GM19397 (cell line): Measurements from ENCODE around the gene C6orf15.
A peak's percentile ranks its signal among the peaks of the same experiment; 100 is the strongest.

Experiments used
- ATAC-seq: cut with Tn5 transposase; IDR thresholded peaks from one replicate; pipeline ENCODE4 v1.9.1; 2021; ENCODE audit warnings: mild to moderate bottlenecking, moderate library complexity; ENCODE audit not compliant: unreplicated experiment

The C6orf15 gene

GRCh38 chr6:31110825-31111582 lies 1.4 kb downstream of the C6orf15 start:
- no peak for ATAC-seq

GRCh38 chr6:31107052-31107451 lies 5.3 kb downstream of the C6orf15 start:
- no peak for ATAC-seq

DNA sequence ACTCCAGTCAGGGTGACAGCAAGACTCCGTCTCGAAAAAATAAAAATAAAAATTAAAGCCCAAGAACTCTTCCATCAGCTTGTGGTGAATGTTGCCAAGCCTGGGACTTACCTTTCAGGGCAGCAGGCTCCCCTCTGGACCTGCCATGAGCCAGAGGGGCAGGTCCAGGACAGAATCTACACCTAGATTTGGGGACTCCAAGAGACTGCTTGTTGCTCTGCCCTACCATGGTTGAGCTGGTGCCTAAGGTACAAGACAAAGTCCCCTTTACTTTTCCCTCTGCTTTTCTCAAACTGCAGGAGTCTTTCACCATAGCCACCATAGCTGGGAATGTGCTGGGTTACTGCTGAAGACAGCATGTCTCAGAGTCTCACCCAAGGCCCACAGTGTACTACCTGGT lies 9.2 kb downstream of the C6orf15 start:
- no peak for ATAC-seq

GRCh38 chr6:31098449-31098938 lies 13.9 kb downstream of the C6orf15 start:
- ATAC-seq, result no peak

DNA sequence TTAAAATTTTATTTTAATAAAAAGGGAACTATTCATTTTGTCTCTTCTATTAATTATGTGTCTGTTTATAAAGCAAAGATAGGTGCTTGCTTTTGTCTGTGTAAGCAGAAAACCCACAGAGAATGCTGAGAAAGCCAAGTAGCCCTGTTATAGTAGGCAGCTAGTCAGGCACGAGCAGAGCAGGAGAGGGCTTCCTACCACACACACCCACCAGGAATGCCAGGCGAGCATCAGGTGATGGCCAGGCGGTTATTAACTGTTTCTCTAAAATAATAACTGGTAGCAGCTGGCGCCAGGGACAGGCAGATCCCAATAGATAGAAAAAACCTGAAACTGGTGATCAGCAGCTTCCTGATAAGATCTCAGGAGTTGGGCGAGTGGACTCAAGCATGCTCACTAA lies 15.7 kb downstream of the C6orf15 start:
- no peak for ATAC-seq

GRCh38 chr6:31096215-31096614 lies 16.2 kb downstream of the C6orf15 start:
- ATAC-seq, result no peak

GRCh38 chr6:31094389-31094881 lies 17.9 kb downstream of the C6orf15 start:
- ATAC-seq, result no peak

GRCh38 chr6:31092769-31093505 lies 19.4 kb downstream of the C6orf15 start:
- no peak for ATAC-seq

GRCh38 chr6:31092238-31092637 lies 20.1 kb downstream of the C6orf15 start:
- no peak for ATAC-seq

- ATAC-seq, result no peak
Observed at GRCh38 chr6:31091680-31092079, 20.7 kb downstream of the C6orf15 start.

- no peak for ATAC-seq
Observed at GRCh38 chr6:31090973-31091364, 21.4 kb downstream of the C6orf15 start.

DNA sequence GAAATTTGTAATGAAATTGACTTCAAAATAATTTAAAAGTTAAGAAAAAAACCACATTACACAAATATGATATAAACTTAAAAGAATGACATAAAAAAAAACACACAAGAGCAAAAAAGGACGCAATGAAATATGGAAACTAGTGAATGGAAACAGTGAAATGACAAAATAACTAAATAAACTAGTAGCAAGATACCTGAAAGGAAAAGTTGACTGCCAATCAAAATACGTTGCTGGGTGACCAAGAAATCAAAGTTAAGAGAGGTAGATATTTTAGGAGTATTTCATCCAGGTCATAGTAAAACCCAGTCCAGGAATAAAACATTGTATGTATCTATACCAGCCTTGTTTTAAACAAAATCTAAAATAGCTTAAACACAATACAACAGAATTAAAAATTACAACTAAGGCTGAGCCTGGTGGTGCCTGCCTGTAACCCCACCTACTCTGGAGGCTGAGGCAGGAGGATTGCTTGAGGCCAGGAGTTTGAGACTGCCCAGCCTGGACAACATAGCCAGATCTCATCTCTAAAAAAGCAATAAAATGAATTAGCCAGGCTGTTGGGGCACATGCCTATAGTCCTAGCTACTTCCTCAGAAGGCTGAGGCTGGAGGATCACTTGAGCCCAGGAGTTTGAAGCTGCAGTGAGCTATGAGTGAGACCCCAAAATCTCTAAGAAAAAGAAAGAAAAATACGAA lies 22.0 kb downstream of the C6orf15 start:
- no peak for ATAC-seq

DNA sequence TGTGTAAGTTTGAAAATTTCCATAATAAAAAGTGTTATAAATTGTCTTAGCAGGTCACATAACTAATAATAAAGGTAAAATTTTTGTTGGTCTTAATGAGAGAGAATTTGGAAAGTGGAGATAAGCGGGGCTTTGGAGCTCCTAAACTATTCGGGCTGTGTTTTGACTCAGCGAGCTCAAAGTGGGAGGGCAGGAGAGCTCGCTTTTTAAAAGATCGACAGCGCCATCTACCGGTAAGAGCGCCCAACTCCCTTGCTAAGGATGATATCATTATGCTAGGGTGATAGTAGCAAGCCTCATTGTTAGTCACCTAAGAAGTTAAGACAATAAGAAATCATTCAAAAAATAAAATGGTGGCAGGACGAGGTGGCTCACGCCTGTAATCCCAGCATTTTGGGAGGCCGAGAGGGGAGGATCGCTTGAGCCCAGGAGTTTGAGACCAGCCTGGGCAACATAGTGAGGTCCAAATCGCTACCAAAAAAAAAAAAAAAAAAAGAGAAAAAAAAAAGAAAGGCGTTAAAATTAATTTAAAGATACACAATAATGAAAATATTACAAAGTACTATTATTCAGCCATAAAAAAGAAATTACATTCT lies 24.8 kb downstream of the C6orf15 start:
- ATAC-seq, result peak; percentile 63

DNA sequence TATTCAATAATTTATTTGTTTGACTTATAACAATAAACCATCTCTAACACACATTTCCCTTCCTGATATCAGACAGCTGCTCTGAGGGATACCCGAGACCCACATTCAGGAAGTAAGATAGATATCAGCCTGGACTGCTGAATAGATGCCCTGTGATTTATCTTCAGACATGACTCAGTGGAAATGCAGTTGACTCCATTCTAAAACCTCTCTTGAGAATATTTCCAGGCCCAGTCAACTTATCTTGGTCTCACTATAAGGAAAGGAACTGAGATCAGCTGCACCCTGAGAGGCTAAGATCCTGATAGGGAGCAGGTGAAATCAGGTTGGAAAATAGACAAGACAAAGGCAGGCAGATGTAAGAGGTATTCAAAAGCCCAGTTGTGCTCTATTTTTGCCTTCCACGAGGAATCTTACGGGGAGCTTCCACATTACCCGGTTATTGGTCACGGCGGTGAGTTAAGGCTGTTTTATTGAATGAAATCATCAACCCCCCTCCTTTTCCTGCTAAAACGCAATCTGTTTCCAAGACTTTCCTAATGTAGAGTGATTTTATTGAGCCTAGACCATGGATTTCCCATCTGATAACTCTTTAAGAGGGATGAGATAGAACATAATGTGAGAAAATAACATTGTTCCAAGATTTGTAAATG lies 25.5 kb downstream of the C6orf15 start:
- no peak for ATAC-seq

GRCh38 chr6:31083742-31084354 lies 28.5 kb downstream of the C6orf15 start:
- ATAC-seq, result no peak

GRCh38 chr6:31081872-31082271 lies 30.5 kb downstream of the C6orf15 start:
- no peak for ATAC-seq

GRCh38 chr6:31079656-31080261 lies 32.6 kb downstream of the C6orf15 start:
- no peak for ATAC-seq

DNA sequence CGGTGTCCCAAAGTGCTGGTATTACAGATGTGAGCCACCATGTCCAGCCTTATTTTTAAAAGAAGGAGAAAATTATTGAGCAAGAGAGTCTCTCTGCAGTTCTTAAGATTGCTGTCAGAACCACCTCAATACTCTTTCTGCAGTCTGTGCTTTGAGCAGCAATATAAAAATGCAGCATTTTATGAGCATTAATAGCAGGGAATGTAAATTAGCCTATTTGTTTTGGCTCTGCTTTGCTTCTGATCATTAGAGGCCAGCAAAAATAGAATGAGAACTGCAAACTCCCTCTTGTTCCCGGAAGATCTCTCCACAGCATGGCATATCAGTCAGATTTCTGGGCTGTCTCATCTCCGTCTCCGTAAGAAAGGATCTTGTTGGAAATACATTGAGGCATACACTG lies 35.8 kb downstream of the C6orf15 start:
- ATAC-seq, result no peak

GRCh38 chr6:31075528-31075927 lies 36.8 kb downstream of the C6orf15 start:
- no peak for ATAC-seq

- ATAC-seq, result no peak
Observed at GRCh38 chr6:31074401-31074800, 38.0 kb downstream of the C6orf15 start.
